GM23248 (cell line): ENCODE data around the gene MAP3K5.

Experiments
- EZH2 ChIP-seq: fragments of 200-600 bp; sonication (generic); IDR thresholded peaks from 2 replicates; pipeline ENCODE4 v1.6.1; 2018; ENCODE audit warnings: antibody characterized with exemption, mild to moderate bottlenecking; ENCODE audit not compliant: insufficient read depth, poor library complexity, severe bottlenecking
- EZH2phosphoT487 ChIP-seq: fragments of 200-600 bp; sonication (generic); IDR thresholded peaks from 2 replicates; pipeline ENCODE4 v1.6.1; 2018; ENCODE audit warnings: antibody characterized with exemption, moderate library complexity, mild to moderate bottlenecking, low read depth; ENCODE audit not compliant: insufficient read depth

- TF ChIP-seq EZH2: no peak
- TF ChIP-seq EZH2phosphoT487: no peak
Measured at GRCh38 chr6:136655239-136656014, 136.8 kb downstream of the MAP3K5 start.
